GM12892 (cell line): ENCODE data around the gene CTSW.

Experiments
- POLR2A ChIP-seq: IDR thresholded peaks from 2 replicates; pipeline ENCODE4 v1.6.1; 2011; ENCODE audit warnings: low read depth, low read length, control low read depth
- POLR2AphosphoS5 ChIP-seq: IDR thresholded peaks from 2 replicates; pipeline ENCODE4 v1.6.1; 2011; ENCODE audit warnings: low read depth, low read length, control low read depth
- TAF1 ChIP-seq: IDR thresholded peaks from 2 replicates; pipeline ENCODE4 v1.6.1; 2011; ENCODE audit warnings: low read depth, mild to moderate bottlenecking, control low read depth, low read length, borderline replicate concordance

GRCh38 chr11:65883786-65884715 is 4.4 kb downstream of the CTSW start:
- no peak for TF ChIP-seq POLR2AphosphoS5
- TF ChIP-seq POLR2A = no peak
- no peak for TF ChIP-seq TAF1
